SK-N-SH treated with all-trans-retinoic acid at 6 μM for 48 hours (cell line): Measurements from ENCODE around the gene WIPF2.

Experiments used
- BACH2 ChIP-seq: fragments of 250-450 bp; sonication (Bioruptor Pico); IDR thresholded peaks from 2 replicates; pipeline ENCODE4 v1.9.0; 2021; ENCODE audit warnings: mild to moderate bottlenecking, borderline replicate concordance
- CREB5 ChIP-seq: fragments of 250-450 bp; sonication (Bioruptor Pico); IDR thresholded peaks from 2 replicates; pipeline ENCODE4 v1.5.1; 2020; ENCODE audit warnings: low read depth, mild to moderate bottlenecking, moderate library complexity
- OSR1 ChIP-seq: fragments of 250-450 bp; sonication (Bioruptor Pico); IDR thresholded peaks from 2 replicates; pipeline ENCODE4 v1.8.0; 2022; ENCODE audit warnings: moderate library complexity, mild to moderate bottlenecking, inconsistent platforms
- ZFP3 ChIP-seq: fragments of 250-450 bp; sonication (Bioruptor Pico); IDR thresholded peaks from 2 replicates; pipeline ENCODE4 v1.5.0; 2020; ENCODE audit warnings: mild to moderate bottlenecking, moderate library complexity

GRCh38 chr17:40327244-40327729 lies 108.2 kb downstream of the WIPF2 start:
- TF ChIP-seq ZFP3 (CRISPR knock-in tag) (no peak), BACH2 (CRISPR knock-in tag) (no peak), OSR1 (CRISPR knock-in tag) (no peak), CREB5 (CRISPR knock-in tag) (no peak)
